HG03135 (cell line): ENCODE measurements around the gene RNF5.
"Not testable (repeated sequence)": the region's sequence is repeated elsewhere in the genome, so short reads cannot be mapped to it uniquely, and the experiment has no call there.

Experiments used
- ATAC-seq: cut with Tn5 transposase; IDR thresholded peaks from one replicate; pipeline ENCODE4 v1.9.1; 2021; ENCODE audit warnings: mild to moderate bottlenecking, moderate library complexity; ENCODE audit not compliant: unreplicated experiment

Gene RNF5

DNA sequence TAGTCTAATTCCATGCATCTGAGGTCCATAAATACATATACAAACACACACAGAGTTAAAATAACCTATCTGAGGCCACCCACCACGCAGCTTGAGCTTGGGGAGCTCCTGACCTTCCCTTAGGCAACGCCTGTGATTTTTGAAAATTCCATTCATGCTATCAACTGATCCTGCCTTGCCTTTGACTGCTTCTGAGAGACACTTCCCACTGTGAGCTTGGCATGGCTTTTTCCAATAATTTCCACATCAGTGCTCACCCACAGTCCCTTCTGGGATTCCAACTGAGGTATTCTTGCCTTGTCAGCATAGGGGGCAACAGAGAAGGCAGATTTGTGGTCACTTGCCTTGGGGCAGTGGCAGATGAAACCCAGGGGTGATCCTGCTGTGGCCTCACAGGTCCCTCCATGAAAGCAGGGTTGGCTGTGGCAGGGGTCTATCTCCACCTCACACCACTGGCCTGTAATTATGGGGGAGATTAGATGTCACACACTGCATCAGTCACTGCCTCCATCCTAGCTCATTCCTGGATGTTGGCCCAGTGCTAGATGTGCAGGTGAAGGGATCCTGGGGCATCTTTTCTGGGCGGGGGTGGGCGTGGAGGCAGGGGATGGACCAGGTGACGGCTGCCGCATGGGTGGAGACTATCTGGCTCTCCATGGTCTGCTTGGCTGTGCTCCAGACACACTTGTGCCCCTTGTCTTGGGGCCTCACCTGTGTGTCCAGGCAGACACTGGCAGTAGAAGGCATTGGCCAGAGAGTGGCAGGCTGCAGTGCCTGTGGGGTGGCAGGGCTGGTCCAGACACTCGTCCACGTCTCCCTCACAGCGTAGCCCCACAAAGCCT, 25.4 kb downstream of the RNF5 start:
- no peak for ATAC-seq

DNA sequence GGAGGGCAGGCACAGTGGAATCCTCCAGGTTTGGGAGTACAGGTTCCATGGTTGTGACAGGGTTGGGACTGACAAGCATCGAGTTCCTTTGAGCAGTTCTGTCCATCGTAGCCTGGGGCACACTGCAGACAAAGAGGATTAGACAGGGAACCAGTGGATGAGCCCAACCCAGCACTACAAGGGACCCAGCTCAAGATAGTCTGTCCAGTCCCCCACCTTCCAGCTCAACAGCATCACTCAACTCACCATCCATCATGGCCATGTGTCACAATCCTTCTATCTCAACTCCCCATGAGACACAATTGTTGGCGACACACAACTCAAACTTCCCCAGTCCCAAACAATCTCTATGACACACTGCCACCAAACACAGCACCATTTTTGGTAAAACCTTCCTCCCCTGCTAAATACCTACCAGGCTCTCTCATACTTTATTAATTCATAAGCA, 26.1 kb downstream of the RNF5 start:
- ATAC-seq, result no peak

DNA sequence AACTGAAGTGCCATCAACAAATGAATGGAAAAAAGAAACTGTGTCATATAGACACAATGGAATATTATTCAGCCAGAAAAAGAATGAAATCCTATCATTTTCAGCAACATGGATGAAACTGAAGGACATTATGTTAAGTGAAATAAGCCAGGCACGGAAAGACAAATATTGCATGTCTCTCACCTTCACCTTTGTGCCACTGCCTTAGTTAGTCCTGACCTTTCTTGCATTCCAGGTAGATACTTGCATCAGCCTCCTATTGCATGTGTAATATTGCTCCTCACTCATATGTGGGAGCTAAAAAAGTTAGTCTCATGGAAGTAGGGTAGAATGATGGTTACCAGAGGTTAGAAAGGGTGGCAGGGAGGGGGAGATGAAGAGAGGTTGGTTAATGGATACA, 30.8 kb downstream of the RNF5 start:
- ATAC-seq, result no peak

DNA sequence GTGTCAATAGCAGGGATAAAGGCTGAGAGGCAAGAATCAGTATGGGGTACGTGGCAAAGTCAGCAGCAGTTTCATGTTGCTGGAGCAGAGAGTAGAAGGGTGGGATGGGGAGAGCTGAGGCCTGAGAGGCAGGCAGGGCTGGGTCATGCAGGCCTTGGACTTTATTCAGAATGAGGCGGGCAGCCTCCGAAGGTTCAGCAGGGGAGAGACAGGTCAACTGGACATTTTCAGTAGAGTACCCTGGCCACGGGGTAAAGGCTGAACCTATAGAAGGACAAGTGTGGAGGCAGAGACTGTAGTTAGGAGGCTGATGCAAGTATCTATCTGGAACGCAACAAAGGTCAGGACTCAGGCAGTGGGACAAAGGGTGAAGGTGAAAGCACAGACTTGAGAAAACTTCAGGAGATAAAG, 32.0 kb downstream of the RNF5 start:
- no peak for ATAC-seq

DNA sequence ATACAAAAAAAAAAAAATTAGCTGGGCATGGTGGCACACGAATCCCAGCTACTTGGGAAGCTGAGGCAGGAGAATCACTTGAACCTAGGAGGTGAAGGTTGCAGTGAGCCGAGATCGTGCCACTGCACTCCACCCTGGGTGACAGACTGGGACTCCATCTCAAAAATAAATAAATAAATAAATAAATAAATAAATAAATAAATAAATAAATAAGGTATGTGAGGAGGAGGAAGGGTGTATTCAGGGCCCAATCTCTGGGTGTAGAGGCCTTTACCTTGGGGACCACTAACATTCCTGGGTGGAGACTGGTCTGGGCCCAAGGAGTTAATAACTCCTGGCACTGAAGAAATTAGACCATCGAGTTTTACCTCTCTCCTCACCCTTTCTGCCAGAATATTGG, 33.2 kb downstream of the RNF5 start:
- ATAC-seq, result not testable (repeated sequence)

DNA sequence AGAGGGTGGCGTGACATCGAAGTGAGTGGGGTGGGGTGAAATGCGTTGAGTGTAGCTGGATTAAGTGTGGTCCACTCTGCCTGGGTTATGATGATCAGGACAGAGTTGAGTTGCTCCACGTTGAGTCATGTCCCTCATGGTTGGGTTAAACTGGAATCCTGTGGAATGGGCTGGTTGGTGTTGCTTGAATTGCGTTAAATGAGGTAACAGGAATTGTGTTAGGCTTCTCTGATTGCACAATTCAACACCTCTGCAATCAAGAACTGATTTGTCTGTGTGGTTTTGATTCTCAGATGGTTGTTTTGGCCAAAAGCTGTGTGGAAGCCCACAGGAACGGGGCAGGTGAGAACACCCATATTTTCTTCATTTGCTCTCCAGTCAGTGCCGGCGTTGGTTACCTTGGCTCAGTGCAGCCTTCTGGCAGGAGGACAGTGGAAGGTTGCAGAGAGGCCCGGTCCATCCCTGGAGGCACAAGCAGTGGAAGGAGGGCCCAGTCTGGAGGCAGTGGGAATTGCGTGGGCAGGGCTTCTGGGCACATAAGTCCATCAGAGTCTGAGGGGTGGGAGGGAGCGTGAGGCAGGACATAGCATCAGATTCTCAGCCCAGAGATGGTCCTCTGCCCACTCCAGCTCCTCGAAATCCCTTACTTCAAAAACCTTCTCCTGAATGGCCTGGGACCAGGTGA, 34.0 kb downstream of the RNF5 start:
- ATAC-seq, result no peak

DNA sequence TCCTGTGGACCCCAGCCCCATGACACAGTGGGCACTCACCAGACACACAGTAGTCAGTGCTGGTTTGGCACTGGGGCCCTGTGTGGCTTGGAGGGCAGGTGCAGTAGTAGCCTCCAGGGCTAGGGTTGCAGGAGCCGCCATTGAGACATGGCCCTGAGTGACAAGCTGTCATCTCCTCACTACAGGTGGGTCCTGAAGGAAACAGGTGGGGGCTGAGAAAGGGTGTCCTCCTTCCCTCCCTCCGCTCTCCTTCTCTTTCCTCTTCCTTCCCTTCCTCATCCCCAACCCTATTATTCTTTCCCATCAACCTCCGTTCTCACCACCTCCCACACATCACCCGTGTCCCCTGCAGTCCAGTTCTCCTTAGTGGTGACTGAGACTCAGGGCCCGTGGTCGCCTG, 35.4 kb downstream of the RNF5 start:
- ATAC-seq, result no peak

DNA sequence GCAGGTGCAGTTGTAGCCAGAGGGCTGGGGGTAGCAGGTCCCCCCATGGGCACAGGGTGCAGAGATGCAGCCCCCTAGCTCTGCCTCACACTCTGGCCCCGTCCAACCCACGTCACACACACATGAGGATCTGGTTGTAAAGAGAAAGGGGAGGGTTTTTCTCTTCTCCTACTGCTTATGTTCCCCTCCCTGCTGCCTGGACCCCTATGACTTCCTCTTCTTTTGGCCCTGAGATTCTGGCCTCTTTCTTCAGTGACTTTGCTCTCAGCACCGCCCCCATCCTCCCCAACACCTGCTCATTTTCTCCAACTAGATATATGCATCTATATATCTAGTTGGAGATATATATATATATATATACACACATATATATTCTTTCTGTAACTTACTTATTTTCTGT, 35.9 kb downstream of the RNF5 start:
- no peak for ATAC-seq

DNA sequence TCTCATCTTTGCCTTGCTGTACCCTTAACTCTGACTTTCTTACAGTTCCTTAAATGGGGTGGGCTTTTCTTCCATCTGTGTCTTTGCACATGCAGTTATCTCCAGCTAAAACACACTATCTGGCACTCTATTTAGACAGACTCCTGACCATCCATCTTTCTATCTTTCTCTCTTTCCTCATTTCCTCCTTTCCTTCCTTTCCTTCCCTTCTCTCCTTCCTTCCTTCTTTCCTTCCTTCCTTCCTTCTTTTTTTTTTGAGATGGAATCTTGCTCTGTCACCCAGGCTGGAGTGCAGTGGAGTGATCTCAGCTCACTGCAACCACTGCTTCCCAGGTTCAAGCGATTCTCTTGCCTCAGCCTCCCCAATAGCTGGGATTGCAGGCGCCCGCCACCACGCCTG, 37.4 kb downstream of the RNF5 start:
- ATAC-seq, result no peak

DNA sequence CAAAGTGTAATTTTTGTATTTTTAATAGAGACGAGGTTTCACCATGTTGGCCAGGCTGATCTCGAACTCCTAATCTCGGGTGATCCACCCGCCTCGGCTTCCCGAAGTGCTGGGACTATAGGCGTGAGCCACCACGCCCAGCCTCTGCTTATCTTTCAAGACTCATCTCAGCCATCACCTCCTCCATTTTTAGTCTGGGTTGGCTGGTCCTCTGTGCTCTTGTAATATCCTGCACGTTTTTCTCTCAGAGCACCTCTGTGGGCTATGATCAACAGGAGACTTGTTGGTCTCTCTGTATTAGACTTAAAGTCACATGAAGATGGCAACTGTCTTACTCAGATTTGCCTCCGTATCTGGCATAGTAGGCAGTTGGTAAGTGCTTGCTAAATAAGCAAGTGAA, 38.1 kb downstream of the RNF5 start:
- no peak for ATAC-seq

DNA sequence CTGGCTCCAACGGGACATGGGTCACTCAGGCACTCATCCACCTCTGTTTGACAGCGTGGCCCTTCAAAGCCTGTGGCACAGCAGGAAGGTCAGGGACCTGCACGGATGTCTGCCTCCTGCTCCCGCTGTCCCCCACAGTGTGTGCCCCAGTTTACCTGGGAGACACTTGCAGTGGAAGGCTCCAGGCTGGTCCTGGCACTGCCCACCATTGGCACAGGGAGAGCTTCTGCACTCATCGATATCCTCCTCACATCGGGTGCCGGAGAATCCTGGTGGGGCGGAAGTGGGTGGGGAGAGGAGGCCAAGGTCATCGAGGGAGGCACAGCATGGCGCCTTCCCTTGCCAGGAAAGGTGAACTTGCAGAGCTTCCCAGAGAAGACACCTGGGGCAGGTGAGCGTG, 38.8 kb downstream of the RNF5 start:
- ATAC-seq, result no peak

DNA sequence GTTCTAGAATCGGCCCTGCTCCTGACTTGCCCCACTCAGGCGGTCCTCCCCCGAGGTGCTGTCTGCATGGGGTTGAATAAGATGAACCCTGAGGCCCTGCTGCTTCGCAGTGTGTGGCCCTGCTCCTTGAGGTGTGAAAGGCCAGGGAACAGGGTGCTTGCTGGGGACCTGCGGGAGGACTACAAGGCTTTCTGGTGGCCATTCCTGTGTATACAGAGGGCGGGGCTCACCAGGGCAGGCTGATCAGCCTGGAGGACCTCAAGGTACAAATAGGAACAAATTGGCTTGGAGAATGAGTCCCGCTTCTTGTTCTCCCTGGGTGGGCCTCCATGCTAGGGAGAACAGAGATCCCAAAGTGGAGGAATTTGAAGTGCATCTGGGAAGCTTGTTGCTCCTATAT, 40.0 kb downstream of the RNF5 start:
- ATAC-seq, result no peak

DNA sequence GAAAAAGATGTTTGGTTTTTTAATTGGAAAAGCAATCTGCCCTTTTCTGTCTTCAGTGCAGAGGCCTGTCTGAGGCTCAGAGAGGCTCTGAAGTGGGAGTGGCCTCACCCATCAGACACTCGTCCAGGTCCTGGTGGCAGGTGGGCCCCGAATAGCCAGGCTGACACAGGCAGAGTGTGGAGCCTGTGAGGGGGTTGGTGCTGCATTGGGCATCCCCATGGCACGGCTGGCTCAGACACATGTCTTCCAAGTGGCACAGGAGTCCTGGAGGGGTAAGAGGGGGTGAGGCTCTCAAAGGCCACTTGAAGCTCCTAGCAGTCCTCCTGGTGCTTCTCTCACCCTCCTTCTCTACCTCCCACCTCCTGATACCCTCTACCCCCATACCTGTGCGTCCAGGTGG, 41.8 kb downstream of the RNF5 start:
- no peak for ATAC-seq

DNA sequence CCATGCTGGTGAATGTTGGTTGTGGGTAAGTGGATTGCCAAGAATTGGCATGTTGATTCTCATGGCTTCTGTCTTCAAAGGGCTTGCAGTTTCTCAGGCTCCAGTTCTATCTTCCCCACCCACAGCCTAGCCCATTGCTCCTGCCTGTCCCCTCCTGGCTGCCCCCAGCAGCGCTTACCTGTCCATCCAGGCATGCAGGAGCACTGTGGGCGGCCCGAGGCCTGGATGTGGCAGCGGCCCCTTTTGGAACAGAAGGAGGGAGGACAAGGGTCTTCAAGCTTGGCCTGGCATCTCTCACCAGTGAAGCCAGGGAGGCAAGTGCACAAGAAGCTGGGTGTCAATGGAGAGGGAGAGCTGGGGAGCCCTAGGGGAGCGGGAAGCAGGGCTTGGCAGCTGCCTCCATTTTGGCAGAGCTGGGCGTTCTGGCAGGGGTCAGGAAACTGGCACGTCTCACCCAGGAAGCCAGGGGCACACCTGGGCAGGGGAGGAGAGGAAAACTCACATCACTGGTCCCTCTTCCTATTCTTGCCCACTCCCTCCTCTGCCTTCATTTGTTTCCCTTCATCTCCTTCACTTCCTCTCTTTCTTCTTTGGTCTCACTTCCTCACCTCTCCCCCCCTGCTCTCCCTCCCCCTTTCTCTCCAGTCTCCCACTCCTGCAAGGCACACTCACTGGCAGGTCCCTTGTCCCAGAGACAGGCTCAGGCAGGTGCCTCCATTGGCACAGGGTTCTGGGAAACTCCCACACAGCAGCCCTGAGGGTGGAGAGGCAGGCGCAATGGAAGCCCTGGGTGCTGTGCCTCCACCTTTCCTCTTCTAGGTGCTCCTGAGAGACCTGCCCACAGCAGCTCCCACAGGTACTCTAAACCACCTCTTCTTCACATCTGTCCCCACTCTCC, 44.4 kb downstream of the RNF5 start:
- no peak for ATAC-seq

DNA sequence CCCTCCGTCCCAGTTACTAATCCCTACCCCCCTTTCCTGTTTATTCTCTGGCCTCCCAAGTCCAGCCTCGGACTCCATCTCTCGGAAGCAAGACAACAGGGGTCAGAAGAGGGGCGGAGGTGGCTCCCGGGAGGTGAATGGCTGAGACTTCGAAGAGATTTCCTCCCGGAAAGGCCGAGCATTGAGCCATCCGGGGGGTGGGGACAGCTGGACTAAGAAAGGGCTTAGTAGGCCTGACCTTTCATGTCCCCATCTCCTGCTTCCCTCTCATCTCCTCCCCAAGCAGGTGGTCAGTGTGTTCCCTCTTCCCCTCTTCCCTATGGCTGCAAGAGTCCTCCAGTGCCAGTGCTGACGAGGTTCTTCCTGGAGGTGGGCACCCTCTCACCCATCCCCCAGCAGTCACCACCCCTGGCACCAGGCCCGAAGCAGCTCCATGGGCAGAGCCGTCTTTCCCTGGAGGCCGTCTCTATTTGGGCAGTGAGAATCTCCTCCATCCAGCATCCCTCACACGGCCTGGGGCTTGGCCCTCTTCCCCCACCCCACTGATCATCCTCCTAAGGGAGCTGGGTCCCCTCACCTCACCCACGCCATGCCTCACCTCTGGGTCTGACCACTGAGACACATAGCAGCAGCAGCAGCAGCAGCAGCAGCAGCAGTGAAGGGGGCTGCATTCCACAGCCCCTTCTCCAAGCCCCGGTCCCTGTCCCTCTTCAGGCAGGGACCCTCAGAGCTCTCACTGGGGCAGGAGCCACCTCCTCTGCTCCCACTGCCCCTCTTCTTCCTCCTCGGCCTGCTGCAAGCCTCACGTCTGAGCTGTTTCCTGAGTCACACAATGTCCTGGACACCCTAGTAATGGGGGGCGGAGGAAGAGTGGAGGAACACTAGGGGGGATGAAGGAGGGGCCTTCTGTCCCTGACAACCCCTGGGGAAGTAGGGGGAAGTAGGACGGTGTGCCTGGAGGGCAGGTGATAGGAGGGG, 45.3 kb downstream of the RNF5 start, which contains the start of gene NOTCH4:
Gene NOTCH4 (minus strand): TSS at position 810 of the 978 bp plus-strand sequence. CDS start 139 bp downstream, at position 671.
- no peak for ATAC-seq

DNA sequence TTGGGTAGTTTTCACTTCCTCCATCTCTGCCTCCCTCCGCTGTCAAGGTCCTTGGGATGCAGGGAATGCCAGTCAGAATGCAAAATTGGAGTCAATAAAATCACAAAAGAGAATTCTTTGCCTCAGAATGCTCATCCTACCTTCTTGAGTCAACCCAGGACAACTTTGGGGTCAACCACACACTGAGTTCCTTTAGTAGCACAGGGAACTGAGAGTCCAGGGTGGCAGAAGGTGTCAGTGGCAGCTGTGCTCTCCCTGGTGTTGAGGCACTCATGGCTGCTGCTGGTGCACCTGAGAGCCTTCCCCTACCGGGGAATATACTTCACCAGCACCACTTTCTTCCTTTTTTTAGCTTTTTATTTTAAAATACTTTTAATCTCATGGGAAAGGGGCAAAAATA, 46.5 kb downstream of the RNF5 start:
- ATAC-seq, result no peak

DNA sequence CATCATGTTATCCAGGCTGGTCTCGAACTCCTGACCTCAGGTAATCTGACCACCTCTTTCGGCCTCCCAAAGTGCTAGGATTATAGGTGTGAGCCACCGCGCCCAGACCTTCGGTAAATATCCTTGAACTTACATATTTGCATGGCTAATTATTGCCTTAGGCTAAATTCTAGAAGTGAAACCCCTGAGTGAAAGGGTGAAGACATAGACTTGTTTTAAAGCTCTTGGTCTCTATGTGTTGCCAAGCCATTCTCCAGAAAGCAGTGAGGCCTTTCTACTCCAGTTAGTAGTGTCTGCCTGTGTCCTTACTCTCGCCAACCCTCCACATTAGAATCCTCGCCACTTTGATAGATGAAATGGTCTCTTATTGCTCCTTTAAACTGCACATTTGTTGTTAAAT, 48.2 kb downstream of the RNF5 start:
- no peak for ATAC-seq
